22Rv1 (cell line): ENCODE data around the gene ZFR2.

Experiments
- CTCF ChIP-seq: fragments of 450-650 bp; IDR thresholded peaks from 2 replicates; pipeline ENCODE4 v1.5.1; 2017; ENCODE audit warnings: mild to moderate bottlenecking
- ZFX ChIP-seq: fragments of 450-650 bp; IDR thresholded peaks from 2 replicates; pipeline ENCODE4 v1.6.1; 2017; ENCODE audit warnings: antibody characterized with exemption, borderline replicate concordance

GRCh38 chr19:3768015-3768747, 100.7 kb downstream of the ZFR2 start:
- no peak for TF ChIP-seq CTCF
- no peak for TF ChIP-seq ZFX
